PC-9 (cell line): Measurements from ENCODE around the gene SAMD14.

Experiments
- CTCF ChIP-seq: fragments of 200-600 bp; sonication (generic); conservative IDR thresholded peaks from 2 replicates; pipeline ENCODE4 v1.6.1; 2017; ENCODE audit warnings: mixed run types, antibody characterized with exemption, mild to moderate bottlenecking, moderate library complexity
- EZH2 ChIP-seq: fragments of 200-600 bp; sonication (generic); IDR thresholded peaks from 2 replicates; pipeline ENCODE4 v1.8.0; 2017; ENCODE audit warnings: antibody characterized with exemption, low read depth

GRCh38 chr17:50166518-50167181, 36.7 kb upstream of the SAMD14 start:
- no peak for TF ChIP-seq EZH2
- no peak for TF ChIP-seq CTCF
